GM18907 (cell line): ENCODE results near the gene BATF3.
A peak's percentile ranks its signal among the peaks of the same experiment; 100 is the strongest.
"Not testable (repeated sequence)": the region's sequence is repeated elsewhere in the genome, so short reads cannot be mapped to it uniquely, and the experiment has no call there.

Experiments
- ATAC-seq: cut with Tn5 transposase; IDR thresholded peaks from one replicate; pipeline ENCODE4 v1.9.1; 2021; ENCODE audit warnings: mild to moderate bottlenecking, moderate library complexity; ENCODE audit not compliant: unreplicated experiment

Gene BATF3, protein sequence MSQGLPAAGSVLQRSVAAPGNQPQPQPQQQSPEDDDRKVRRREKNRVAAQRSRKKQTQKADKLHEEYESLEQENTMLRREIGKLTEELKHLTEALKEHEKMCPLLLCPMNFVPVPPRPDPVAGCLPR

GRCh38 chr1:212699625-212700222, at the start of gene BATF3:
Gene BATF3, minus strand, starts transcription at chr1:212699840. Its CDS starts 78 bp downstream, at chr1:212699762.
- peak; percentile 27 for ATAC-seq

GRCh38 chr1:212746546-212746945, 46.9 kb upstream of the BATF3 start:
- ATAC-seq = no peak

DNA sequence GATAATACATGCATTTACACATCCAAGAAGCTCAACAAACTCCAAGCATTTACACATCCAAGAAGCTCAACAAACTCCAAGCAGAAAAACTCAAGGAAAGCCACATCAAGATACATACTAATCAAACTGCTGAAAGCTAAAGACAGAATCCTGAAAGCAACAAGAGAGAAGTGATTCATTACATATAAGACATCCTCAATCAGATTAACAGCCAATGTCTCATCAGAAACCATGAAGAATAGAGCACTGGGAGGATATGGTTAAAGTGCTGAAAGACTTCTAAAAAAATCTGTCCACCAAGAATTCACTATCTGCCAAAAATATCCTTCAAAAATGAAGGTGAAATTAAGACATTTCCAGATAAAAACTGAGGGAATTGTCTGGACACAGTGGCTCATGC, 45.7 kb upstream of the BATF3 start:
- no peak for ATAC-seq

DNA sequence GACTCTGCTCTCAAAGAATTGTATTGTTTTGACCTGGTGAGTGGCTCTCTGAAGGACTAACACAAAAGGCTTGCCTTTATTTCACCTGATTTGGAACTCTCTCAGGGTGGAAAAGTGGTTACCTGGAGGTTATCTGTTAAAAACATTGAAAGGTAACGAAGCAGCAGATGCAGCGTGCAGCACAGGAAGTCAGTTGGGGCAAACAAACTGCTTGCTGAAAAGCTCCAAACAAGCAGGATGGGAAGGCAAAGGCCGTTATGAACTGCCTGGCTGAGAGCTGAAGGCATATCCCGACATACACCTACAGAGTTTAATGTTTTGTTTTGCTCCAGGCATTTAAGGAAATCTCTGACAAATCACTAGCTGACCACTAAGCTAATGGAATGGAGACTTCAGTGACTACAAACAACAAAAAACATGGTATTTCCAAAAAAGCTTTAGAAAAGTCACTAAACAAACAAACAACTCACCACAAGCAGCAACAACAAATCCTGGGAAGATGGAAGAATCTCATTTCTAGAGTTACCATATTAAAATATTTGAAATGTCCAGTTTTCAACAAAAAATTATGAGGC, 44.3 kb upstream of the BATF3 start:
- no peak for ATAC-seq

DNA sequence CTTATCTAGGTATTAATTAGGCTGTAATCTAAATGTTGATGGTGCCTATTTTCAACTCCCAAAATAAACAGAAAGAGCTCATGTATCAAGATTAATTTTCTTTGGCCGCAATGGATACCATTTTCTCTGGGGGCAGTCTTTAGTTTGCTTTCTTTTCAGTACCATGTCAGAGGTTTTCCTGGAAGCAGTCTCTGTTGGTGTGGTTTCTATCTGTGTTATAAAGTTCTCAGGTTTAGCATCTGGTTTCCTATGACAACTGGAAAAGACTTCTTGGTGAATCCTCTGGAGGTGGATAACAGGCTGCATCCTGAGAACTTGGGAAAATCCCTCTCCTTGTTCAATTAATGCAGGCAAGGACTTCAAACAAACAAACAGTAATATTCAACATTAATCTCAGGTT, 38.7 kb upstream of the BATF3 start:
- ATAC-seq = no peak

- ATAC-seq = no peak
Observed at GRCh38 chr1:212737559-212737958, 37.9 kb upstream of the BATF3 start.

GRCh38 chr1:212733109-212733508, 33.5 kb upstream of the BATF3 start:
- ATAC-seq = no peak

GRCh38 chr1:212731630-212732029, 32.0 kb upstream of the BATF3 start:
- no peak for ATAC-seq

DNA sequence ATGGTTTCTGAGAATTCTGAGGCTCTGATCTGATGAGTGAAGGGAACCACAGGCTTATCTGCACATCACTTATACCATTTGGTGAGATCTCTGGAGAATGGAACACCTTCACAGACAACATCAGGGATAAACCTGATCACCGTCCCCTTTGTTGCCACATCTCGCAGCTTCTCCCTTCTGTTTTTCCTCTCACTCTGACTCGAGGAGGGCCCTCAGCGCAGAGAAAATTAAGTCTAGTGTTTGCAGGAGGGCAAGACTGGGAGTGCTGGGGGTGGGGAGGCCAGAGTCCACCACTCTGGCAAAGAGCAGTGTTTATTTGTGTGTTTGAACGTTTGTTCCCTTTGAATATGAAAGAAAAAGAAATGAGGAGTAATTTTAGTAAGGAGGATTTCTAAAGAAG, 29.0 kb upstream of the BATF3 start:
- no peak for ATAC-seq

DNA sequence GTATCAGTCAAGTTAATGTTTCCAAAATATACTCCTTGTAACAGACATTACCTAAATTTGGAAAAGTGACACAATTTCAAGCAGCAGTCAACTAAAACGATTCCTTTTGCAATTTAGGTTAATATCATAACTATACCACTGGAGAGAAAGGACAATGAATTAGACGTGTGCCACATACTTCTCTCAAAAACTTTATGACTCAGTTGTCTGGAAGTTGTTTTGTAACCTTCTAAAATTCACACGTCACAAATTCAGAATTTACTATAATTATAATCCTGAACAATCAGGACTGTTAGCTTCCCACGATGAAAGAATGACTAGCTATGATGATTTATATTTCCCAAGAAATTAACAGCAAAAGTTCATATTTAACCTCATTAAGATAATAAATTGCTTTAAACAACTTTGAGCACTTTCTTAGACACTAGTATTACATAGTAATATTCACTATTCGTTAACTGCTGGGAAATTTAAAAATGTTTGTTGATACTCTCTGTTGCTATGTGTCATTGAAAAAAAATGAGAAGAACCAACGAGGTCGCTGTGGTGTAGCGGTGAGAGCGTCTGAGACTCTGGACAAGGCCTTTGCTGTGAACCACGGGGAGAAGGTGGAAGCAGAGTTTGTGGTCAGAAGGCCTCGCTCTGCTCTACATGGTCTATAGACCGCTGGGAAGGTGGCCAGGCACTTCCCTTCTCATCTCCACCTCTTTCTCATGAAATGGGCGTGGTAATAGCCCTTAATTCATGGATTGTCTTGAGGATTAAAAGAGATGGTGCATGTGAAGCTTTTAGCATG, 27.9 kb upstream of the BATF3 start:
- no peak for ATAC-seq

DNA sequence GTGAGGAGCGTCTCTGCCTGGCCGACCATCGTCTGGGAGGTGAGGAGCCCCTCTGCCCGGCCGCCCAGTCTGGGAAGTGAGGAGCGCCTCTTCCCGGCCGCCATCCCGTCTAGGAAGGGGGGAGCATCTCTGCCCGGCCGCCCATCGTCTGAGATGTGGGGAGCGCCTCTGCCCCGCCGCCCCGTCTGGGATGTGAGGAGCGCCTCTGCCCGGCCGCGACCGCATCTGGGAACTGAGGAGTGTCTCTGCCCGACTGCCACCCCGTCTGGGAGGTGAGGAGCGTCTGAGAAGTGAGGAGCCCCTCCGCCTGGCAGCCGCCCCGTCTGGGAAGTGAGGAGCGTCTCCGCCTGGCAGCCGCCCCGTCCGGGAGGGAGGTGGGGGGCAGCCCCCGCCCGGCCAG, 25.0 kb upstream of the BATF3 start:
- ATAC-seq = not testable (repeated sequence)

DNA sequence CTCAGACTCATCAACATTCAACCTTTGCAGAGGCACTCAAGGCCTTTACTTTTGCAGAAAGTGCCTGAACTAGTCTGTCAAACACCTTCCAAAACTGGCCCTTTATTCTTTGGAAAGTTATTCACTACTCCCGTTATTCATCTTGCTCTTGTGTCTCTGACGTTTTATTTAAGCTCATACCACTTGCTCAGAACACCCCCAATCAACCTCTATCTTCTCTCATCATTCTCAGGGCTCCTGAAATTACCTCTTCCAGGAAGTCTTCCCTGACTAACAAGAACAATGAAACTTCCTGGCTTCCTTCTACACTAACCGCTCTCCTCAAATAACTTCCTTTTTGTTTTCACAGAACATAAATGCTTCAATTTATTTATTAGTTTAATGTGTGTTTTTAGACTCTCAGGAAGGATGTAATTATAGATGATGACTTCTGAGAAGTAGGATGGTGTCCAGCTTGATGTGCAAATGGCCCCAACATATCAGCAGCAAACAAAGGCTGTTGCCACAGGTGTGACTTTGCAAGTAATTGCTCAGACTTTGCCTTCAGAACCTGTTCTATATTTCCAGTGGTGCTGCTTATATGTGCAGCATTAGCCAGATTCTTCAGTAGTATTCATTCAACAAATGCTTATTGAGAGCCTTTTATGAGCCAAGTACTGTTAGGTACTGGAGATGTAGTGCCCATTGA, 22.8 kb upstream of the BATF3 start:
- ATAC-seq = no peak

DNA sequence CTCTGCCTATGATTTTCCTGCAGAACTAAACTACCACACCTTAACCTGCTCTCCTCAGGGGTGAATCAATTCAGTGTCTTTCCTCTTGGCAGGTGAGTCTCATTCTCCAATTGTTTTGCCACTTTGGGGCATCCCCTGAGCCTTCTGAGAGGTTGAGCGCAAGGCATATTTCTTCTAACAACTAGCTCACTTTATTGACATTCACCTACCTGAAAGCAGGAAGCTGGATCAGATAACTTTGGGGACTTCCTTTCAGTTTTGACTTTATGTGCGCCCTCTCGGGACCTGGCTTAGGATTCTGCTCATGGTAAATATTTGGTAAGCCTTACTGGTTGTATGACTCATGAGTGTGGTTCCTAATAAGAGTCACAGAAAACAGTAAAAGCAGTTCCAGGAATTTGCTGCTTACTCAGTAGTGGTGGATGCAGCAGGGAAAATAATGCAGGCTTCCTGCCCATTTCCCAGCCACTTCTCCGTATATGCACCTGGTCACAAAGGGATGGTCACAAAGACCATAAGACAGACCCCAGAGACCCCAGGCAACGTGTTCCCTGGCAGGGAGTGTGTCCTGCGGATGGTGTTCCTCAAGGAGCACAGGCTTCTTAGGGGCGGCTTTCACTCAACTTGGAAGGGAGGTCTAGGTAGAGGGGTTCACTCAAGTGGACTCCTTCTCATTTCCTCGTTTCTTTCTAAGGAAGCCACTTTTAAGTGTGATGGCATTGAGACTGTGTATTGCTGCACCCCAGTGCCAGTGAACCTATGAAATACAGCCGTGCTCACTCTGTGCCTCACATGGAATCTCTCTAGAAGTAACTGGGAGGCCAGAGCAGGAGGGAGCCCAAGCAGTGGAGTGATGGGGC, 22.0 kb upstream of the BATF3 start:
- peak; percentile 65 for ATAC-seq

DNA sequence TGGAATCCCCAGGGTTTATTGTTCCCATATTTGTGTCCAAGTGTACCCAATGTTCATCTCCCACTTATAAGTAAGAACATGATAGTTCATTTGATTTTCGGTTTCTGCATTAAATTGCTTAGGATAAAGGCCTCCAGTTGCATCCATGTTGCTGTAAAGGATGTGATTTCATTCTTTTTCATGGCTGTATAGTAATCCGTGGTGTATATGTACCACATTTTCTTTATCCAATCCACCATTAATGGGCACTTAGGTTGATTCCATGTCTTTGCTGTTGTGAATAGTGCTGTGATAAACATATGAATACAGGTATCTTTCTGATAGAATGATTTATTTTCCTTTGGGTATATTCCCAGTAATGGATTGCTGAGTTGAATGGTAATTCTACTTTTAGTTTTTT, 20.0 kb upstream of the BATF3 start:
- no peak for ATAC-seq

DNA sequence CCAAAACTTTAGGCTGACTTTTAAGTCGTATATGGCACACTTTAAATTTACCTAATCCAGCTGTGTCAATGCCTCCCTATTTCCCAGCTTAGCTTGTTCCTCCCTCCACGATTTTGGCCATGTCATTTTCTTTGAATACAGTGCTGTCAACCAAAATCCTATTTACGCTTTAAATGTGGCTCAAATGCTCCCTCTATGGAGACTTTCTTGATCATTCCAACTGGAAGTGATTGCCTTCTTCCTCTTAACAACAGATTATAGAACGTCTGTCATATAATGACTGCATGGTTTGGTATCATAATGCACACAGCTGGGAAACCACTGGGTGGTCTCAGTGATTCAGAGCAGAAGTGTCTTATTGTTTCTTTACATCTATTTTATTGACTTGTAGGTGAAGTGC, 18.9 kb upstream of the BATF3 start:
- no peak for ATAC-seq

DNA sequence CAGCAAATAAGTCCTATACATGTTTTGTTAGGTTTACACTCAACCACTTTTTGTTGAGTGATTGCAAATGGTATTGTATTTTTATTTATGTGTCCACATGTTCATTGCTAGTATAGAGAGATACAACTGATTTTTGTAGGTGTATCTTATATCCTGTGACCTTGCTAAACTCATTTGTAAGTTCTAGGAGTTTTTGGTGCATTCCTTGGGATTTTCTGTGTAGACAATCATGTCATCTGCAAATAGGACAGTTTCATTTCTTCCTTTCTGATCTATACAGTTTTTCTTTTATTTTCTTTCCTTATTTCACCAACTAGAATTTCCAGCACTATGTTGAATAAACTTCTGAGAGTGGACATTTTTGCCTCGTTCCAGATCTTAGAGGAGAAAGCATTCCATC, 16.5 kb upstream of the BATF3 start:
- no peak for ATAC-seq

DNA sequence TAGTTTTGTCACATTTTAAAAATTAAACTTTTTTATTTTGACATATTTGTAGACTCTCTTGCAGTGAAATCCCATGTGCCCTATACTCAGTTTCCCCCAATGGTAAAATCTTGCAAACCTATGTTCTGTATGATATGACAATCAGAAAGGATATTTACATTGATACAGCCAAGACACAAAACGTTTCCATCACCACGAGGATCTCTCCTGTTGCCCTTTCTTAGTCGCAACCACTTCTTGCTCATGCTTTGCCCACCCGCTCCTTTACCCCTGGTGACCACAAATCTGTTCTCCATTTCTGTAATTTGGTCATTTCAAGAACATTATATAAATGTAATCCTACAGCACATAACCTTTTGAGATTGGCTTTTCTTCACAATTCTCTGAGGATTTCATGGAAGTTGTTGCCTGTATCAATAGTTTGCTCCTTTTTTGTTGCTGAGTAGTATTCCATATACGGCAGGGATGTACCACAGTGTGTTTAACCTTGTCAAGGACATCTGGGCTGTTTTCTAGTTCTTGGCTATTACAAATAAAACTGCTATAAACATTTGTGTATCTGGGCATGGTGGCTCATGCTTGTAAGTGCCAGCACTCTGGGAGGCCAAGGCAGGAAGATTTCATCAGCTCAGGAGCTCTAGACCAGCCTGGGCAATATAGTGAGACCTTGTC, 14.0 kb upstream of the BATF3 start:
- no peak for ATAC-seq

DNA sequence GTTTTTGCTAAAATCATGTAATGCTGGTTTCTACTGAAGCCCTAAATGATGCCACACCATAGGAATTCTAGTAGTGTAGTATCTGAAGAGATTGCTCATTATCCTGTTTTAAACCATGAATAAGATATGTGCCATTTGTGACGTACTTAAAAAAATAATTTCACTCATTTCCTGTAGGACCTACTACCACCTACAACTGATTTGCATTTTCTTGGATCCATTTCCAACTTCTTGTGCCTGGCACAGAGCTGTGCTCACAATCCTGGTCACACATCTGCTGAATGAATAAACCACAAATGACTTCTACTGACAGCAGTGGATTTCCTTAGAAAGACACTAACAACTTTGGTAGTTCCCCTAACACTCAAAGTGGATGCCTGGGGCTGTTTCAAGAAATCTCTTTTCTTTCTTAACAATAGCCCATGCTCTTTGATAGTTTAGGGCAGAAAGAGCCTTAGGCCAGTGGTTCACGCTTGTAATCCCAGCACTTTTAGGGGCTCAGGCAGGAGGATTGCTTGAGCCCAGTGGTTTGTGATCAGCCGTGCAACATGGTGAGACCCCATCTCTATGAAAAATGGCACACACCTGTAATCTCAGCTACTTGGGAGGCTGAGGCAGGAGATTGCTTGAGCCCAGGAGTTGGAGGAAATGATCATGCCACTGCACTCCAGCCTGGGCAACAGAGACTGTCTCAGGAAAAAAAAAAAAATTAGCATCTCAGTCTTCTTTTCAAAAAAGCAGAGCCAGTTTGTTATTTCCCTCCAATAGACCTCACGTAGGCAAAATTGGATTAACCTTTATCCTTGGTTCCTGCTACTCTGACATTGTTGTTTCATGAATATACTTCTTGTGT, 13.0 kb upstream of the BATF3 start:
- ATAC-seq = no peak

GRCh38 chr1:212711974-212712373, 12.3 kb upstream of the BATF3 start:
- not testable (repeated sequence) for ATAC-seq
